HG03045 (cell line): ENCODE results near the gene NIPSNAP3A.

Experiments used
- ATAC-seq: cut with Tn5 transposase; IDR thresholded peaks from one replicate; pipeline ENCODE4 v1.9.1; 2021; ENCODE audit warnings: mild to moderate bottlenecking, moderate library complexity; ENCODE audit not compliant: unreplicated experiment

NIPSNAP3A gene

GRCh38 chr9:104774132-104774531 is 26.6 kb downstream of the NIPSNAP3A start:
- ATAC-seq = no peak

- peak; percentile 96 for ATAC-seq
These were observed 27.5 kb downstream of the NIPSNAP3A start for GRCh38 chr9:104774831-104775573.

- ATAC-seq = peak; percentile 76
These were observed 28.1 kb downstream of the NIPSNAP3A start for GRCh38 chr9:104775574-104775936.

GRCh38 chr9:104775976-104776375 is 28.5 kb downstream of the NIPSNAP3A start:
- no peak for ATAC-seq

- no peak for ATAC-seq
These were observed 29.3 kb downstream of the NIPSNAP3A start for GRCh38 chr9:104776797-104777196.

GRCh38 chr9:104778802-104779201 is 31.3 kb downstream of the NIPSNAP3A start:
- ATAC-seq = no peak

- no peak for ATAC-seq
These were observed 31.9 kb downstream of the NIPSNAP3A start for GRCh38 chr9:104779334-104779733.

GRCh38 chr9:104779946-104780535 is 32.6 kb downstream of the NIPSNAP3A start:
- no peak for ATAC-seq

- ATAC-seq = no peak
These were observed 33.4 kb downstream of the NIPSNAP3A start for GRCh38 chr9:104780796-104781395.

GRCh38 chr9:104783588-104783987 is 36.1 kb downstream of the NIPSNAP3A start:
- no peak for ATAC-seq

GRCh38 chr9:104784098-104784497 is 36.6 kb downstream of the NIPSNAP3A start:
- ATAC-seq = peak; percentile 69

GRCh38 chr9:104786293-104786692 is 38.8 kb downstream of the NIPSNAP3A start:
- no peak for ATAC-seq

GRCh38 chr9:104787306-104788015 is 40.0 kb downstream of the NIPSNAP3A start:
- ATAC-seq = no peak

GRCh38 chr9:104788251-104788650 is 40.8 kb downstream of the NIPSNAP3A start:
- no peak for ATAC-seq

- no peak for ATAC-seq
These were observed 46.6 kb downstream of the NIPSNAP3A start for GRCh38 chr9:104794070-104794469.

- ATAC-seq = no peak
These were observed 47.6 kb downstream of the NIPSNAP3A start for GRCh38 chr9:104795082-104795481.

GRCh38 chr9:104795857-104796256 is 48.4 kb downstream of the NIPSNAP3A start:
- ATAC-seq = no peak

GRCh38 chr9:104798209-104798995 is 50.9 kb downstream of the NIPSNAP3A start:
- ATAC-seq = no peak

- no peak for ATAC-seq
These were observed 52.7 kb downstream of the NIPSNAP3A start for GRCh38 chr9:104800068-104800785.

GRCh38 chr9:104802110-104802509 is 54.6 kb downstream of the NIPSNAP3A start:
- no peak for ATAC-seq
